ENCODE measurements around the gene NOS3. TPM values are rescaled to one million over a fixed set of nuclear protein-coding genes. Genes with fewer than 3 reads are reported as not detected.
A peak's percentile ranks its signal among the peaks of the same experiment; 100 is the strongest.
"Not testable (repeated sequence)": the region's sequence is repeated elsewhere in the genome, so short reads cannot be mapped to it uniquely, and the experiment has no call there.

NOS3 gene
- total and polyA plus RNA-seq, 9 of the 15 experiments (the other 6 are each of a cell fraction or from before 2014, with no cell fraction given) = 1.1 to 121 (median 23.6) TPM

DNA sequence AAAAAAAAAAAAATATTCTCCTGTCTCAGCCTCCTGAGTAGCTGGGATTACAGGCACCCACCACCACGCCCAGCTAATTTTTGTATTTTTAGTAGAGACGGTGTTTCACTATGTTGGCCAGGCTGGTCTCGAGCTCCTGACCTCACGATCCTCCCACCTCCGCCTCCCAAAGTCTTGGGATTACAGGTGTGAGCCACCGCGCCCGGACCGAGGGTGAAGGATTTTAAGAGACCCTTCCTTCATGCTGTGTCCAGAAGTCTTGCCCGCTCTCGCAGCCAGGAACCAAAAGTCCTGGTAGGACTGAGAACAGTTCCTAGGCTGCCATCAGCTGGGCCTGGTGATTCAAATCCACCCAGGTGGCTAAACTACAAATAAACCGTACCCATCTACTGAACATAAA lies 20.8 kb downstream of the NOS3 start:
- H3K9me3 ChIP-seq (replicated peaks; ENCODE audit: control insufficient read depth, insufficient read depth, low read depth, low read length); FAIRE-seq; H3K27me3 ChIP-seq (ENCODE audit: control insufficient read depth in 2 of 2, insufficient read depth in 2 of 2, low read length in 2 of 2); in situ Hi-C loops (cut with MboI); ATAC-seq; BruUV-seq (replicated peaks); H4K20me1 ChIP-seq (replicated peaks; ENCODE audit: control insufficient read depth, insufficient read depth, low read length); DNase-seq (ENCODE audit: extremely low read depth in 1 of 4, low spot score in 3 of 4); H3K9me1 ChIP-seq (ENCODE audit: control insufficient read depth, insufficient read depth, low read length): not testable (repeated sequence)
- intact Hi-C loops (cut with micrococcal nuclease) = loop anchor here (10.0 kb wide), 1 partner anchor 163 kb away; no protein-coding TSS in a partner anchor
- Histone ChIP-seq H3K4me3 (peak overlapping the region; percentile 27; the same call in 1 of the 2 replicates), H3K4me2 (ENCODE audit: insufficient read depth, low read length) (peak overlapping the region; percentile 69), H3K36me3 (ENCODE audit: control insufficient read depth, insufficient read depth, low read length) (peaks cover 40% of the 10 kb centered on the region; the same call in 2 of the 3 replicates), H2AFZ (ENCODE audit: low read depth, low read length) (peak overlapping the region; percentile 9), H3K79me2 (ENCODE audit: control insufficient read depth, insufficient read depth, low read length) (peaks cover 45% of the 10 kb centered on the region), H3K4me1 (replicated peaks in 1 of 2; ENCODE audit: control insufficient read depth in 2 of 2, insufficient read depth in 2 of 2, low read length in 2 of 2) (peaks cover 42 to 84% of the 10 kb centered on the region in 2 experiments), H3K27ac (ENCODE audit: extremely low read depth, low read depth, low read length) (peak overlapping the region; percentile 58), H3K9ac (ENCODE audit: insufficient read depth in 1 of 2, low read depth in 2 of 2, low read length in 2 of 2) (peak overlapping the region; percentile 69 to 77; a peak in 3 of 4 replicates)
- CTCF ChIA-PET (ENCODE audit: low intra/inter-chr PET ratio) = interaction anchor here (1.4 to 1.6 kb wide), 2 partner anchors 10 to 100 kb away, joined by 4 to 5 read pairs; no protein-coding TSS in a partner anchor
- WGBS (ENCODE audit: insufficient coverage, low coverage, missing lambda C conversion rate) = 52% methylated on average over 12 of the region's 12 CpGs
- TF ChIP-seq LCOR (CRISPR knock-in tag; IDR thresholded peaks at IDR 0.05) = peak; percentile 53; the same call in 1 of the 2 replicates
- 0 out of 4 replicates have a peak, but pooled peaks of 1 of the 2 experiments have one; percentile 2 for TF ChIP-seq NONO (IDR thresholded peaks at IDR 0.05; ENCODE audit: low read depth in 2 of 2, low read length in 1 of 2)
- POLR2A ChIA-PET = interaction anchor here (0.6 to 8.4 kb wide), 4 partner anchors 12 to 95 kb away, joined by 3 to 146 read pairs (median 3); partner anchors contain the start of genes ABCB8 and ATG9B

DNA sequence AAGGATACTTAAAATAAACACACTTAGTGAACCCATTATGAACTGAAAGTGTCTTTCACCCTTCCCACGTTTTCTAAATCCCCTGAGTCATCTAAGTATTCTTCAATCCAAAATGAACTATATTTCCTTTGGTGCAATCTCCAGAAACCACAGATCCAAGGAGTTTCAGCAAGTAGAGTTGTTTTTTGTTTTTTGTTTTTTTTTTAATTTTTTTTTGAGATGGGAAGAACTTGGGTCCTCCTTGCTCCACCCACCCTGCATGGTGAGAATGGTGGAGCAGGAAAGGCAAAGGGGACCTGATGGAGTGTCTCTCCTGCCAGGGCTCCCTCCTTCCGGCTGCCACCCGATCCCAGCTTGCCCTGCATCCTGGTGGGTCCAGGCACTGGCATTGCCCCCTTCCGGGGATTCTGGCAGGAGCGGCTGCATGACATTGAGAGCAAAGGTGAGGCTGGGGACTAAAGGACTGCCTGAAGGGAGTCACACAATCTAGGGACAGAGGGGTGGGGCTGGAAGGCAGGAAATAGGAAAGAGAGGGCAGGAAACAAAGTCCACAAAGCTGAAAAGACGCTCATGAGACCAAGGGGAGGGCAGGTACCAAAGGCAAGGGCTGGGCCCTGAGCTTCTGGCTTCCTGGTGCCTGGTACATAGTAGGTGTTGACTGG lies 21.3 kb downstream of the NOS3 start:
- 51% methylated on average over 6 of the region's 6 CpGs for WGBS (ENCODE audit: insufficient coverage, low coverage, missing lambda C conversion rate)
- CTCF ChIA-PET (ENCODE audit: low intra/inter-chr PET ratio) = interaction anchor here (0.6 to 1.6 kb wide), 3 partner anchors 9 to 99 kb away, joined by 3 to 5 read pairs (median 4); no protein-coding TSS in a partner anchor
- in situ Hi-C loops (cut with MboI) = no loop called here
- H3K4me1 ChIP-seq (replicated peaks in 1 of 2; ENCODE audit: control insufficient read depth in 2 of 2, insufficient read depth in 2 of 2, low read length in 2 of 2) = peaks cover 40 to 84% of the 10 kb centered on the region in 2 experiments
- H3K36me3 ChIP-seq (ENCODE audit: control insufficient read depth, insufficient read depth, low read length) = peaks cover 40% of the 10 kb centered on the region; the same call in 2 of the 3 replicates
- POLR2A ChIA-PET = interaction anchor here (0.6 to 8.4 kb wide), 4 partner anchors 12 to 216 kb away, joined by 3 to 146 read pairs (median 4); partner anchors contain the start of genes ABCB8 and ATG9B
- no peaks in the 10 kb centered on the region for H4K20me1 ChIP-seq (replicated peaks; ENCODE audit: control insufficient read depth, insufficient read depth, low read length)
- H3K79me2 ChIP-seq (ENCODE audit: control insufficient read depth, insufficient read depth, low read length) = peaks cover 45% of the 10 kb centered on the region
- no peaks in the 10 kb centered on the region; a peak in 1 of 5 replicates for H3K27me3 ChIP-seq (ENCODE audit: control insufficient read depth in 2 of 2, insufficient read depth in 2 of 2, low read length in 2 of 2)
- no peak for DNase-seq (ENCODE audit: extremely low read depth in 1 of 4, low spot score in 3 of 4)
- peak overlapping the region; percentile 58 for H3K27ac ChIP-seq (ENCODE audit: extremely low read depth, low read depth, low read length)
- BruUV-seq (replicated peaks) = no TSS peak
- H3K9me3 ChIP-seq (replicated peaks; ENCODE audit: control insufficient read depth, insufficient read depth, low read depth, low read length) = no peaks in the 10 kb centered on the region
- H3K4me2 ChIP-seq (ENCODE audit: insufficient read depth, low read length) = peak overlapping the region; percentile 69
- peak overlapping the region; percentile 9 for H2AFZ ChIP-seq (ENCODE audit: low read depth, low read length)
- peak overlapping the region; percentile 27; the same call in 1 of the 2 replicates for H3K4me3 ChIP-seq
- intact Hi-C loops (cut with micrococcal nuclease) = loop anchor here (10.0 kb wide), 1 partner anchor 163 kb away; no protein-coding TSS in a partner anchor
- peak overlapping the region; percentile 77 to 83 for H3K9ac ChIP-seq (ENCODE audit: insufficient read depth in 1 of 2, low read depth in 2 of 2, low read length in 2 of 2)
- no peaks in the 10 kb centered on the region for H3K9me1 ChIP-seq (ENCODE audit: control insufficient read depth, insufficient read depth, low read length)
- peak; percentile 71 for FAIRE-seq
- no peak for ATAC-seq
- TF ChIP-seq TEAD4 (IDR thresholded peaks at IDR 0.05; ENCODE audit: low read length) = no peak
- no peak for TF ChIP-seq TEAD4 (CRISPR knock-in tag; IDR thresholded peaks at IDR 0.05; ENCODE audit: borderline replicate concordance)
- 0 out of 2 replicates have a peak, but pooled peaks have one; percentile 13 for TF ChIP-seq HLTF (IDR thresholded peaks at IDR 0.05)
- TF ChIP-seq BHLHE40 (IDR thresholded peaks at IDR 0.05; ENCODE audit: low read length) = no peak
- TF ChIP-seq, protein P1, sequence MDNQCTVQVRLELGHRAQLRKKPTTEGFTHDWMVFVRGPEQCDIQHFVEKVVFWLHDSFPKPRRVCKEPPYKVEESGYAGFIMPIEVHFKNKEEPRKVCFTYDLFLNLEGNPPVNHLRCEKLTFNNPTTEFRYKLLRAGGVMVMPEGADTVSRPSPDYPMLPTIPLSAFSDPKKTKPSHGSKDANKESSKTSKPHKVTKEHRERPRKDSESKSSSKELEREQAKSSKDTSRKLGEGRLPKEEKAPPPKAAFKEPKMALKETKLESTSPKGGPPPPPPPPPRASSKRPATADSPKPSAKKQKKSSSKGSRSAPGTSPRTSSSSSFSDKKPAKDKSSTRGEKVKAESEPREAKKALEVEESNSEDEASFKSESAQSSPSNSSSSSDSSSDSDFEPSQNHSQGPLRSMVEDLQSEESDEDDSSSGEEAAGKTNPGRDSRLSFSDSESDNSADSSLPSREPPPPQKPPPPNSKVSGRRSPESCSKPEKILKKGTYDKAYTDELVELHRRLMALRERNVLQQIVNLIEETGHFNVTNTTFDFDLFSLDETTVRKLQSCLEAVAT (IDR thresholded peaks at IDR 0.05) = peak in 1 of 2 experiments; percentile 57; a peak in 1 of 4 replicates
- no peak for TF ChIP-seq POLR2G (IDR thresholded peaks at IDR 0.05; ENCODE audit: low read depth, low read length)
- TF ChIP-seq TFAM (CRISPR knock-in tag; conservative IDR thresholded peaks at IDR 0.05) = no peak
- peak; percentile 54; the same call in 1 of the 2 replicates for TF ChIP-seq NFATC3 (IDR thresholded peaks at IDR 0.05)
- TF ChIP-seq BDP1 (IDR thresholded peaks at IDR 0.05; ENCODE audit: insufficient read depth, insufficient read length) = no peak
- TF ChIP-seq MAFF (IDR thresholded peaks at IDR 0.05; ENCODE audit: low read length) = peak; percentile 38; the same call in 1 of the 2 replicates
- TF ChIP-seq FOXM1 (IDR thresholded peaks at IDR 0.05; ENCODE audit: low read depth) = 0 out of 2 replicates have a peak, but pooled peaks have one; percentile 14
- TF ChIP-seq FOXM1 (CRISPR knock-in tag; IDR thresholded peaks at IDR 0.05; ENCODE audit: low read depth) = no peak

All from K562 (cell line).